ENCODE results near the gene WHRN.

WHRN gene

GRCh38 chr9:114449236-114449635, 56.0 kb downstream of the WHRN start:
- DNase-seq (ENCODE audit: low spot score) = no peak

- peak; percentile 19 for DNase-seq (ENCODE audit: low spot score)
Observed at GRCh38 chr9:114448706-114449105, 56.6 kb downstream of the WHRN start.

GRCh38 chr9:114446672-114447450, 58.4 kb downstream of the WHRN start:
- DNase-seq (ENCODE audit: low spot score) = no peak

GRCh38 chr9:114446036-114446435, 59.2 kb downstream of the WHRN start:
- DNase-seq (ENCODE audit: low spot score) = peak; percentile 12

- no peak for DNase-seq (ENCODE audit: low spot score)
Observed at GRCh38 chr9:114445616-114446015, 59.7 kb downstream of the WHRN start.

GRCh38 chr9:114442022-114442421, 63.3 kb downstream of the WHRN start:
- no peak for DNase-seq (ENCODE audit: low spot score)

DNA sequence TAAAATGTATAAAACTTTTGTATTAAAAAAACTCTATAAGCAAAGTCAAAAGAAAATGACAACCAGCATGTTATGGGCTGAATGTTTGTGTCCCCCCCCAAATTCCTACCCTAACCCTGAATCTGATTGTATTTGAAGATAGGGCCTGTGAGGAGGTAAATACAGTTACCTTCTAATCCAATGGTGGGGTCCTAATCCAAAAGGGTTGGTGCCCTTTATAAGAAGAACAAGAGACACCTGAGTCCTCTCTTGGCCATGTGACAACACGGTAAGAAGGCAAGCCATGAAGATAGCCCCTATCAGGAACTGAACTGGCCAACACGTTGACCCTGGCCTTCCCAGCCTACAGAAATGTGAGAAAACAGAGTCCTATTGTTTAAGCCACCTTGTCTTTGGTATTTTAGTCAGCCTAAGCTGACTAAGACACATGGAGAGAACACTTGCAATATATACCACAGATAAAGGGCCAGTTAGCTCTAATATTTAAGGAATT, 67.8 kb downstream of the WHRN start:
- no peak for DNase-seq (ENCODE audit: low spot score)

DNA sequence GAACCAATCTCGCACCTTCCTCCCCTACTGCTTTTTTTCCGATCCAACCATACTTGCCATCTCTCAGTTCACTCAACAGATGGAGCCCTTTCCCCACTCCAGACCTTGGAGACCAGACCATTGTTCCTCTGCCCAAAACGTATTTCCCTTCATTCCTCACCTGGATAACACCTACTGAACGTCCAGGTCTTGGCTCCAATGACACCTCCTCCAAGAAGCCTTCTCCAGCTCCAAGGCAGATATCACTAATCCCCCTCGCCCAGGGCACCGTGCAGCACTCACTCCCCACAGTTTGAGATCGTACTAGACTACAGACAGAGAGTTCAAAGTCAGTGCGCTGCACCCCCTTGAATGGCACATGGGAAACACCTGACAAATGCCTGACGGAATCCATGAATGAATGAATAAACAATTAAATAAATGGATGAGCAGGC, 70.4 kb downstream of the WHRN start:
- peak; percentile 49 for DNase-seq (ENCODE audit: low spot score)

DNA sequence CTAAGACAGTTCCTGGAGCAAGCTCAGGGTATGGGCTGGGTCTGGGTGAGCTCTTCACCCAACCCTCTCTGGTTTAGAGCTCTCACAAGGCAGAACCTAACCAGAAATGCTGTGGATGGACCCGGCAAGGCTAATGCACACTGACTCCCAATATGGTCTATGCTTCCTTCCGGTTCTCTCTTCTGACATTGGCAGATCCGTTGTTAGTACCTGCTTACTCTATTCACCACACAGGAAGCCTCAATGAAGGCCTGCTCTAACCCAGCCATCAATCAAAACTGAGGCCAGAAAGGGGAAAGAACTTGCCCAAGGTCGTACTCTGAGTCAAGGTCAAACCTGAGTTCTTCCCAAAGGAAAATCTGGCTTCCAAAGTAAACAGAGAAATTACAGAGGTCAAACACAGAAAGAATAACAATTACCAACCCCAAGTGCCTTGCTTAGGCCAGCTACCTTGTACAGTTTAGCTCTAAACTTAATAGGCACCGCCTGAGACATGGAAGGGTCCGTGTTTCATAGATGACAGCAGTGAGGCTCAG, 71.5 kb downstream of the WHRN start:
- DNase-seq (ENCODE audit: low spot score) = no peak

DNA sequence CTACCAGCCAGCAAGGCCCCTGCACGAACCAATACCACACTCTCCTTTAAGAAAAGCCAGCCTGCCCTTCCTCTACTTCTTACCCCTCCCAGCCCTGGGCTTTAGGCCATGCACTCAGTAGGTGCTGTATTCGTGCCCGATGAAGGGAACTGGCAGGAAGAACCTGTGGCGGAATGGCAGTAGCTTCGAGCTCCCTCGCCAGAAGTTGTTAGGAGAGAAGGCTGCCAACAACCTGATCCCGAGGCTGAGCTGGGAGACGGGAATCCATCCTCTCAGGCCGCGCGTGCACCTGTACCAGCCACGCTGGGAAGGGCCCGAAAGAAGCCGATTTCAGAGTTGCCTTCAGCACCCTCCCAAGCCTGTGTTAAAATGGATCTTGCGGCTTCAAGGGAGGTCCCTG, 72.2 kb downstream of the WHRN start:
- no peak for DNase-seq (ENCODE audit: low spot score)

- DNase-seq (ENCODE audit: low spot score) = no peak
Observed at GRCh38 chr9:114432323-114433067, 72.8 kb downstream of the WHRN start.

GRCh38 chr9:114431770-114432169, 73.5 kb downstream of the WHRN start:
- no peak for DNase-seq (ENCODE audit: low spot score)

DNA sequence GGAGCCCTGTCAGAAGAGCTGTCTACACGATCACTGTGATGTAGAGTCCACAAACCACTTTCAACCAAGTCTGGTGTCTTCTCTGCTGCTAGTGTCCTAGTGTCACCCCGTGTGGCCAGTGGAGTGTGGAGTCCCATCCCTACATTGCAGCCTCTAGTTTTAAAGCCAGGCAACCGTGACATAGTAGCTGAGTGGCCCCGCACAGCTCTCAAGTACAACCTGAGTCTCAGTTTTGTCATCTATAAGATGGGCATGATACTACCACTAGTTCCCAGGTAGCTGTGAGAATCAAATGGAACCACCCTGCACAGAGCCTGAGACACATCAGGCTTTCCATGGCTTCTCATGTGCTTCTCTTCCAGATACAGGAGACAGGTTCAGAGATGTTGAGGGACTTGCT, 74.3 kb downstream of the WHRN start:
- no peak for DNase-seq (ENCODE audit: low spot score)

DNA sequence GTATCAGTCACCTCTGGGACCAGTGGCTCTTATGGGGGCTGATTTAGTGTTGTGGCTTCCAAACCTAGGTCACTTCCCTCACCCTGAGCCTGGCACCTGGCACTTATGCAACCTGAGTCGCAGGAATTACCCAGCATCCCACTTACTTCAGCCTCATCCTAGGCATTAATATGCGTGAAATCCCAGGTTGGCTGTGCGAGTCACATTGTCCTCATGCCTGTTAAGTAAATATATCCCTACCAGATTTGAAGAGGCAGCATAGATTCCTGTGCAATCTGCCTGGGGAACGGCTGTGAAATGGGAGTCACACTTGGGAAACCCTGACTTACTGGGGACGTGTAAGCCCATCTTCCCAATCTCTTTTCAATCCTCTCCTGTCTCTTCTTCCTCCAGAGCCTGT, 74.8 kb downstream of the WHRN start:
- no peak for DNase-seq (ENCODE audit: low spot score)

- DNase-seq (ENCODE audit: low spot score) = no peak
Observed at GRCh38 chr9:114429488-114429887, 75.8 kb downstream of the WHRN start.

DNA sequence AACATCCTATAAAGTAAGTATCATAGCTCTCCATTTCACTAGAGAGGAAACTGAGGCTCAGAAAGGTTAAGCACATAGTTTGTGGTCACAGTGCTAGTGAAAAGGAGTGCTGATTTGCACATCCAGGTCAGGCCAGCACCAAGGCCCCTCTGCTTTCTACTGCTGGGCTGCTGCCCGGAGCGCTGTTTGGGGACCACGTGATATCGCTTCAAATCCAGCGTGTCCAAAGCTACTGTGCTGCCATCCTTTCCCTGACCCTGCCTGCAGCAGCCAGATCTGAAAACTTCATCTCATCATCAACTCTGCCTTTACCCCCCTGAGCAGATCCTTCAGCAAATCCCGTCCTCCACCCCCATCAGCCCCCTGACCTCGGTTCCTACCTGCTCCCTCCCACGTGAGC, 76.8 kb downstream of the WHRN start:
- no peak for DNase-seq (ENCODE audit: low spot score)

DNA sequence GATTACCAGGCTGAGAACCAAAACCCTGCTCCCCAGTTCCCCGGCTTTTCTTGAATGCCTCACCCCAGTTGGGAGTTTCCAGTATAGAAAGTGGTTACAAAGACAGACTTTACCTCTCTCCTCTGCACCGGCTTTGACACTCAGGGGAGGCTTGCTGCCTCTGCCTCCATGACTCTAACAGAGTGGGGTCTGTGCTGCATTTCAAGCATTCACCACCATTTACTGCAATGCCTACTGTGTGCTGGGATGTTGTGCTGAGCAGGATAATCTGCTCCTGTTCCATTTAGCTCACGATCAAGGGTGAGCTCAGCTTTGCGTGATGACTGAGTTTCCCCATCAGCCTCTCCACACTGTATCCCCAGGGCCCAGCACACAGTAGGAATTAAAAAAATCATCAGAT, 77.6 kb downstream of the WHRN start:
- DNase-seq (ENCODE audit: low spot score) = no peak

- DNase-seq (ENCODE audit: low spot score) = no peak
Observed at GRCh38 chr9:114426046-114426948, 79.0 kb downstream of the WHRN start.

- no peak for DNase-seq (ENCODE audit: low spot score)
Observed at GRCh38 chr9:114425126-114425525, 80.1 kb downstream of the WHRN start.

GRCh38 chr9:114424126-114424525, 81.1 kb downstream of the WHRN start:
- DNase-seq (ENCODE audit: low spot score) = no peak

DNA sequence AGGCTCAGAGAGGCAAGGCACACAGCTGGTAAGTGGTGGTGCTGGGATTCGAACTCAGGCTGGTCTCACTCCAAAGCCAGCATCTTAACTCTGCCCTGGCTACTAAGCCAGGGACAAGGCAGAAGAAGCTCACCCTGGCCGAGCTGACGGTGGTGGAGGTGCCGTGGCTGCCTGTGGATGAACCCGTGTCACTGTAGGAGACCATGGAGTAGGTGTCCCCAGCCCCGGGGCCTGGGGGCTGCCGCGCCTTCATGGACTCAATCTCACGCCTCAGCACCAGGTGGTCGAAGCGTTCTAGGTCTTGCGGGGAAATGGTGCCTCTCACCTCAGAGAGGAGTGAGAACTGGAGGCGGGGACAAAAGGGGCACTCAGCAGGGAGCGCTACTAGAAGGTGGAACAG, 82.1 kb downstream of the WHRN start:
- no peak for DNase-seq (ENCODE audit: low spot score)

- no peak for DNase-seq (ENCODE audit: low spot score)
Observed at GRCh38 chr9:114421147-114421546, 84.1 kb downstream of the WHRN start.

Data from RKO (cell line).